ENCODE data around the gene AATK. TPM values are rescaled to one million over a fixed set of nuclear protein-coding genes. Genes with fewer than 3 reads are reported as not detected.

The AATK gene
- total RNA-seq, 4 donors from 2014 or later, result 247 to 385 (median 322) TPM

DNA sequence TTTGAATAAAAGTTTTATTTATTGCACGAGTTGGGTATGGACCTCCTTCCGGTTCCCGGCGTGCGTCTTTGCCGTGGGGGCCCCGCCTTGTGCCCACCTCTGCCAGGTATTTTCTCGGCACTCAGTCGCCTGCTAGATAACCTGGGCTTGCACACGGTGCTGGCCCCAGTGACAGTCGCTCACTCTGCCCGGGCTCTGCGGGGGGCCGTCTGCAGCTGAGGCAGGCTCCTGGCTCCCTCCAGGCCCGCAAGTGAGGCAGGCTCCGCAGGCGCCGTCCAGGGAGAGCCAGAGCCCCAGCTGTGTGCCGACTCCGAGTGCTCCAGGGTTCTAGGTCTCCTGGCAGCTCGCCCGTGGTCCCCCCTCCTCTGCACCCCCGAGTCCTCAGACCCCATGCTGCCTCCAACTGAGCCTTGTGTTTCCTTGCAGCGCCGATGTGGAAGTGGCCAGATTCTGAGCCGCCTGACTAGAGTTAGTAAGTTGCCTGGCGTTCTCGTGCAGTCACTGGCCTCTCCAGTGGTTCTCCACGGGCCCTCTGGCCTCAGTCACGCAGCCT is 55.5 kb downstream of the AATK start:
- no peak for DNase-seq (ENCODE audit: low spot score in 2 of 2)
- Histone ChIP-seq H3K4me3 (no peak overlapping the region), H3K9me3 (no peaks in the 10 kb centered on the region), H3K27me3 (no peaks in the 10 kb centered on the region), H3K27ac (peak overlapping the region in 3 of 4 donors; percentile 31 to 93 (median 69)), H3K4me1 (peaks cover 0 to 32% (median 2%) of the 10 kb centered on the region in 4 donors), H3K36me3 (peaks cover 0 to 91% (median 5%) of the 10 kb centered on the region in 3 donors)
- 51 to 52% methylated on average over 29 to 30 of the region's 30 CpGs for WGBS, 2 donors
- TF ChIP-seq EP300 (IDR thresholded peaks at IDR 0.05) (no peak), POLR2A (IDR thresholded peaks at IDR 0.05) (no peak)
- TF ChIP-seq, protein P1, sequence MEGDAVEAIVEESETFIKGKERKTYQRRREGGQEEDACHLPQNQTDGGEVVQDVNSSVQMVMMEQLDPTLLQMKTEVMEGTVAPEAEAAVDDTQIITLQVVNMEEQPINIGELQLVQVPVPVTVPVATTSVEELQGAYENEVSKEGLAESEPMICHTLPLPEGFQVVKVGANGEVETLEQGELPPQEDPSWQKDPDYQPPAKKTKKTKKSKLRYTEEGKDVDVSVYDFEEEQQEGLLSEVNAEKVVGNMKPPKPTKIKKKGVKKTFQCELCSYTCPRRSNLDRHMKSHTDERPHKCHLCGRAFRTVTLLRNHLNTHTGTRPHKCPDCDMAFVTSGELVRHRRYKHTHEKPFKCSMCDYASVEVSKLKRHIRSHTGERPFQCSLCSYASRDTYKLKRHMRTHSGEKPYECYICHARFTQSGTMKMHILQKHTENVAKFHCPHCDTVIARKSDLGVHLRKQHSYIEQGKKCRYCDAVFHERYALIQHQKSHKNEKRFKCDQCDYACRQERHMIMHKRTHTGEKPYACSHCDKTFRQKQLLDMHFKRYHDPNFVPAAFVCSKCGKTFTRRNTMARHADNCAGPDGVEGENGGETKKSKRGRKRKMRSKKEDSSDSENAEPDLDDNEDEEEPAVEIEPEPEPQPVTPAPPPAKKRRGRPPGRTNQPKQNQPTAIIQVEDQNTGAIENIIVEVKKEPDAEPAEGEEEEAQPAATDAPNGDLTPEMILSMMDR (IDR thresholded peaks at IDR 0.05), result no peak

DNA sequence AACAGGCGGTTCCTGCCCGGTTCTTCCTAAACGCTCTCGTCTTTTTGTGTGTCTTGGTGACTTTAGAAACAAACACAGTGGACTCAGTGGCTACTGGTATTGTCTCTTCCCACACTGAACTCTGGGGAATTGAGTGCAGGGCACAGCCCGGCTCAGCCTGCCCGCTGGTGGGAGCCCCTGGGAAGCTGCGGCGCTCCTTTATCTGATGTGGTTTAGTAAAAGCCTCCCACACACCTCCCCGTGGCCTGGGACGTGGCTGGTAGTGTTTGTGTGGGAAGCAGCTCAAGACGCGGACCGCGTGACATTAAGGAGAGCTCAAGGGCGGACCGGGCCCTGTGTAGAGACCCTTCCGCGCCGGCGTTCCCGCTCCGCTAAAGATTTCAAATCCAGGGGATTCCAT is 56.1 kb downstream of the AATK start:
- no peak overlapping the region for H3K4me3 ChIP-seq
- no peaks in the 10 kb centered on the region for H3K9me3 ChIP-seq
- peaks cover 0 to 26% (median 2%) of the 10 kb centered on the region in 4 donors for H3K4me1 ChIP-seq
- 51 to 52% methylated on average over 19 to 22 of the region's 22 CpGs for WGBS, 2 donors
- peaks cover 0 to 91% (median 5%) of the 10 kb centered on the region in 3 donors for H3K36me3 ChIP-seq
- H3K27me3 ChIP-seq, result no peaks in the 10 kb centered on the region
- DNase-seq (ENCODE audit: low spot score in 2 of 2), result no peak
- TF ChIP-seq EP300 (IDR thresholded peaks at IDR 0.05), result peak in 1 of 2 donors; percentile 10
- TF ChIP-seq, protein P1 (IDR thresholded peaks at IDR 0.05), result no peak
- H3K27ac ChIP-seq, result peak overlapping the region; percentile 2 to 93 (median 38)

DNA sequence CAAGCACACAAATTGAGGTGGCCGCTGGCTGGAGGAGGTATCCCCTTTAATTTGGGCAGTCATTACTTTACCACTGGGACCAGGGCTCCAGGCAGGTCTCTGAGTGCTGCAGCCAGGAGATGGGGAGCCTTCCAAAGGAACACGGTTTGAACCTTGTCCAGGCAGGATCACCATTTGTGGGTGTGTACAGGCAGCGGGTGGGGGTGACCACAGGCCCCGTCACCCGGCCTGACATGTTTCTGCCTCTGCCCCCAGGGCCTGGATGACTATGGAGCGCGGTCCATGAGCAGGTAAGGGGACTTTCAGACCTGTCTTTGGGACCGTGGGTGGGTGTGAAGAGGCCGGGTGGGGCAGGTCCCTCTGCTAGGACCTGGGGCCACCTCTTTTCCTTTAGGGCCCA is 57.8 kb downstream of the AATK start:
- no peaks in the 10 kb centered on the region for H3K27me3 ChIP-seq
- H3K4me1 ChIP-seq, result peaks cover 0 to 20% (median 2%) of the 10 kb centered on the region in 4 donors
- no peak for DNase-seq (ENCODE audit: low spot score in 2 of 2)
- WGBS, 2 donors, result 89 to 92% methylated on average over 9 of the region's 9 CpGs
- no peak overlapping the region for H3K4me3 ChIP-seq
- no peaks in the 10 kb centered on the region for H3K9me3 ChIP-seq
- TF ChIP-seq, protein P1 (IDR thresholded peaks at IDR 0.05), result no peak
- no peak for TF ChIP-seq EP300 (IDR thresholded peaks at IDR 0.05)
- H3K27ac ChIP-seq, result peak overlapping the region in 1 of 4 donors; percentile 93
- H3K36me3 ChIP-seq, result peaks cover 0 to 97% (median 5%) of the 10 kb centered on the region in 3 donors

DNA sequence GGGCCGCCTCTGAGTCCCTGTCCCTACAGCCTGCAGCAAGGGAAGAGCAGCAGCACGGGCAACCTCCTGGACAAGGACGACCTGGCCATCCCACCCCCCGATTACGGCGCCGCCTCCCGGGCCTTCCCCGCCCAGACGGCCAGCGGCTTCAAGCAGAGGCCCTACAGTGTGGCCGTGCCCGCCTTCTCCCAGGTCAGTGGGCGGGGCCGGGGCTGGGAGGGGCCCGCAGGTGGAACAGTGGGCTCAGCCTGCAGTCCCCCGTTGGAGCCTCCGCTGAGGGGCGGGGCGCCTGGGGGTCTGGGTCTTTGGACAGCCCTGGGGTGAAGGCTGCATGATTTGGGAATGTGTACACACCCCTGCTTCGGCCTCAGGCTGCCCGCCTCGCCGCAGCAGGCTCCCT is 59.3 kb downstream of the AATK start:
- no peaks in the 10 kb centered on the region for H3K9me3 ChIP-seq
- no peaks in the 10 kb centered on the region for H3K27me3 ChIP-seq
- H3K36me3 ChIP-seq, result peaks cover 0 to 92% (median 5%) of the 10 kb centered on the region in 3 donors
- H3K4me3 ChIP-seq, result no peak overlapping the region
- H3K27ac ChIP-seq, result peak overlapping the region in 1 of 4 donors; percentile 26
- no peak for DNase-seq (ENCODE audit: low spot score in 2 of 2)
- peaks cover 0 to 23% (median 3%) of the 10 kb centered on the region in 4 donors for H3K4me1 ChIP-seq
- WGBS, 2 donors, result 86 to 93% methylated on average over 6 to 12 of the region's 24 CpGs
- TF ChIP-seq POLR2A (IDR thresholded peaks at IDR 0.05) (no peak), EP300 (IDR thresholded peaks at IDR 0.05) (no peak)
- TF ChIP-seq, protein P1 (IDR thresholded peaks at IDR 0.05), result no peak

DNA sequence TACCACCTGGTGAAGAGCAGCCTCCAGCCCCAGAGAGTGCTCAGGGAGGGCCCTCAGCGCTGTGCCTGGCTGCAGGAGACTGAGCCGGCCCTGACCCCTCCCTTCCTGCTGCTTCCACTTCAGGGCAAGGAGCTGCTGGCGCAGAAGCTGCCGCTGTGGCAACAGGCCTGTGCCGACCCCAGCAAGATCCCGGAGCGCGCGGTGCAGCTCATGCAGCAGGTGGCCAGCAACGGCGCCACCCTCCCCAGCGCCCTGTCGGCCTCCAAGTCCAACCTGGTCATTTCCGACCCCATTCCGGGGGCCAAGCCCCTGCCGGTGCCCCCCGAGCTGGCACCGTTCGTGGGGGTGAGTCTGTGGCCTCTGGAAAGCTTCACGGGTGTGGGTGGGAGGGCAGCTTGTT is 62.6 kb downstream of the AATK start:
- Histone ChIP-seq H3K4me1 (peaks cover 0 to 21% (median 5%) of the 10 kb centered on the region in 4 donors), H3K9me3 (no peaks in the 10 kb centered on the region), H3K27ac (no peak overlapping the region), H3K4me3 (no peak overlapping the region), H3K36me3 (peaks cover 0 to 85% (median 5%) of the 10 kb centered on the region in 3 donors), H3K27me3 (no peaks in the 10 kb centered on the region)
- no peak for TF ChIP-seq POLR2A (IDR thresholded peaks at IDR 0.05)
- TF ChIP-seq EP300 (IDR thresholded peaks at IDR 0.05), result no peak
- TF ChIP-seq, protein P1 (IDR thresholded peaks at IDR 0.05), result no peak
- no peak for DNase-seq (ENCODE audit: low spot score in 2 of 2)
- WGBS, 2 donors, result 88 to 89% methylated on average over 5 to 8 of the region's 20 CpGs

Data from tibial nerve (tissue), 4 donors.